ENCODE results near the gene GNAI1. TPM values are rescaled to one million over a fixed set of nuclear protein-coding genes. Genes with fewer than 3 reads are reported as not detected.

Gene GNAI1
- total and polyA plus RNA-seq, 10 of the 15 experiments (the other 5 are each of a cell fraction or from before 2014, with no cell fraction given), result not detected

DNA sequence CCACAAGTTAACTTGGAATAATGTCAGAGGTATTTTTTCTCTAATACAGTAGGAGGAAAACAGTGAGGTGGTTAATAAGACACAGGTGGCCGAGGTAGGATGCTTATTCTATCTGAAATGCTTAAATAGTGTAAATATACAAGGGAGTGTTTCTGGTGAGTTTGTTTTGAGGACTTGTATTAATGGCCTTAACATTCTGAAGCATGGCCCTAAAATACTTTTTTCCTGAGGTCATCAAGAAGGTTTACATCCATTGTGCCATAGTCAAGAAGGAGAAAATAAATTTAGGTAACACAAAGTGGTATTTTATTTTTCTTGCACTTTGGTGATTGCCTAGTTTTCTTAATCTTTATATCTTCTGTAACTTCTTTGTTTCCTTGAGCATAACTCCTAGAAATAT is 18.8 kb downstream of the GNAI1 start:
- DNase-seq (ENCODE audit: low read depth, low spot score), result no peak
- H3K4me1 ChIP-seq (ENCODE audit: control insufficient read depth, insufficient read depth, low read length), result no peaks in the 10 kb centered on the region
- no TSS peak for BruUV-seq (replicated peaks)
- H3K36me3 ChIP-seq (ENCODE audit: control insufficient read depth in 2 of 2, insufficient read depth in 2 of 2, low read length in 1 of 2), result no peaks in the 10 kb centered on the region
- no peaks in the 10 kb centered on the region for H3K27me3 ChIP-seq (replicated peaks in 1 of 2; ENCODE audit: control insufficient read depth in 2 of 2, insufficient read depth in 2 of 2, low read length in 1 of 2)
- CTCF ChIA-PET, result no interaction called here
- H3K27ac ChIP-seq (ENCODE audit: control insufficient read depth, insufficient read depth), result no peak overlapping the region
- POLR2A ChIA-PET, result no interaction called here
- no peaks in the 10 kb centered on the region for H4K20me1 ChIP-seq (ENCODE audit: control insufficient read depth, insufficient read depth)
- no peak for ATAC-seq
- H3K4me2 ChIP-seq (ENCODE audit: control insufficient read depth, insufficient read depth), result no peak overlapping the region
- SMC1A ChIA-PET (ENCODE audit: uncharacterized antibody, unreplicated experiment), result no interaction called here
- H3K4me3 ChIP-seq, result no peak overlapping the region
- H3K79me2 ChIP-seq (ENCODE audit: control insufficient read depth, insufficient read depth, low read length), result no peaks in the 10 kb centered on the region
- in situ Hi-C loops (cut with MboI), result no loop called here
- no peak overlapping the region for H3K9ac ChIP-seq (ENCODE audit: control insufficient read depth, insufficient read depth, low read length)
- TF ChIP-seq IKZF1 (conservative IDR thresholded peaks at IDR 0.05) (no peak), NFIC (IDR thresholded peaks at IDR 0.05; ENCODE audit: low read depth, low read length) (no peak), ZNF217 (IDR thresholded peaks at IDR 0.05) (no peak), RUNX3 (IDR thresholded peaks at IDR 0.05; ENCODE audit: low read length) (no peak), ZSCAN29 (IDR thresholded peaks at IDR 0.05) (no peak)
- TF ChIP-seq, protein P1, sequence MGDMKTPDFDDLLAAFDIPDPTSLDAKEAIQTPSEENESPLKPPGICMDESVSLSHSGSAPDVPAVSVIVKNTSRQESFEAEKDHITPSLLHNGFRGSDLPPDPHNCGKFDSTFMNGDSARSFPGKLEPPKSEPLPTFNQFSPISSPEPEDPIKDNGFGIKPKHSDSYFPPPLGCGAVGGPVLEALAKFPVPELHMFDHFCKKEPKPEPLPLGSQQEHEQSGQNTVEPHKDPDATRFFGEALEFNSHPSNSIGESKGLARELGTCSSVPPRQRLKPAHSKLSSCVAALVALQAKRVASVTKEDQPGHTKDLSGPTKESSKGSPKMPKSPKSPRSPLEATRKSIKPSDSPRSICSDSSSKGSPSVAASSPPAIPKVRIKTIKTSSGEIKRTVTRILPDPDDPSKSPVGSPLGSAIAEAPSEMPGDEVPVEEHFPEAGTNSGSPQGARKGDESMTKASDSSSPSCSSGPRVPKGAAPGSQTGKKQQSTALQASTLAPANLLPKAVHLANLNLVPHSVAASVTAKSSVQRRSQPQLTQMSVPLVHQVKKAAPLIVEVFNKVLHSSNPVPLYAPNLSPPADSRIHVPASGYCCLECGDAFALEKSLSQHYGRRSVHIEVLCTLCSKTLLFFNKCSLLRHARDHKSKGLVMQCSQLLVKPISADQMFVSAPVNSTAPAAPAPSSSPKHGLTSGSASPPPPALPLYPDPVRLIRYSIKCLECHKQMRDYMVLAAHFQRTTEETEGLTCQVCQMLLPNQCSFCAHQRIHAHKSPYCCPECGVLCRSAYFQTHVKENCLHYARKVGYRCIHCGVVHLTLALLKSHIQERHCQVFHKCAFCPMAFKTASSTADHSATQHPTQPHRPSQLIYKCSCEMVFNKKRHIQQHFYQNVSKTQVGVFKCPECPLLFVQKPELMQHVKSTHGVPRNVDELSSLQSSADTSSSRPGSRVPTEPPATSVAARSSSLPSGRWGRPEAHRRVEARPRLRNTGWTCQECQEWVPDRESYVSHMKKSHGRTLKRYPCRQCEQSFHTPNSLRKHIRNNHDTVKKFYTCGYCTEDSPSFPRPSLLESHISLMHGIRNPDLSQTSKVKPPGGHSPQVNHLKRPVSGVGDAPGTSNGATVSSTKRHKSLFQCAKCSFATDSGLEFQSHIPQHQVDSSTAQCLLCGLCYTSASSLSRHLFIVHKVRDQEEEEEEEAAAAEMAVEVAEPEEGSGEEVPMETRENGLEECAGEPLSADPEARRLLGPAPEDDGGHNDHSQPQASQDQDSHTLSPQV (IDR thresholded peaks at IDR 0.05), result no peak
- FAIRE-seq, result no peak
- intact Hi-C loops (cut with micrococcal nuclease; ENCODE audit: unreplicated experiment), result no loop called here
- RAD21 ChIA-PET (ENCODE audit: unreplicated experiment), result no interaction called here
- no peaks in the 10 kb centered on the region for H3K9me3 ChIP-seq (replicated peaks; ENCODE audit: control insufficient read depth, insufficient read depth, low read length)
- 0% methylated on average over 1 of the region's 1 CpG for WGBS (ENCODE audit: insufficient coverage, insufficient replicate concordance, low lambda C conversion rate, missing lambda C conversion rate)
- H2AFZ ChIP-seq (ENCODE audit: control insufficient read depth, low read depth, low read length), result no peak overlapping the region

Measured in GM12878 (cell line).